Fibroblast of villous mesenchyme (primary cell): ENCODE data around the gene RSPH6A. TPM values are rescaled to one million over a fixed set of nuclear protein-coding genes. Genes with fewer than 3 reads are reported as not detected.
A peak's percentile ranks its signal among the peaks of the same experiment; 100 is the strongest.

Source experiments
- DNase-seq: peaks from one replicate; pipeline ENCODE4 v3.0.0-alpha.2; 2010; ENCODE audit warnings: low read depth
- H3K4me3 ChIP-seq: 2 replicates; pipeline ENCODE4 v1.5.1; 2011; ENCODE audit warnings: low read depth, mild to moderate bottlenecking, low read length
- total RNA-seq: library from RNA; depleted of rRNA; stranded (reverse); fragments of >200 nt; gene quantifications from 2 replicates; pipeline ENCODE4 v1.2.3, GENCODE V29; 2012
- TF ChIP-seq, protein P1 (sequence below): IDR thresholded peaks from 2 replicates; pipeline ENCODE4 v1.5.1; 2012; ENCODE audit warnings: low read depth, mild to moderate bottlenecking, low read length; ENCODE audit not compliant: insufficient read depth

The RSPH6A gene
- under 0.01 and 0.32 TPM in 2 replicates for total RNA-seq

DNA sequence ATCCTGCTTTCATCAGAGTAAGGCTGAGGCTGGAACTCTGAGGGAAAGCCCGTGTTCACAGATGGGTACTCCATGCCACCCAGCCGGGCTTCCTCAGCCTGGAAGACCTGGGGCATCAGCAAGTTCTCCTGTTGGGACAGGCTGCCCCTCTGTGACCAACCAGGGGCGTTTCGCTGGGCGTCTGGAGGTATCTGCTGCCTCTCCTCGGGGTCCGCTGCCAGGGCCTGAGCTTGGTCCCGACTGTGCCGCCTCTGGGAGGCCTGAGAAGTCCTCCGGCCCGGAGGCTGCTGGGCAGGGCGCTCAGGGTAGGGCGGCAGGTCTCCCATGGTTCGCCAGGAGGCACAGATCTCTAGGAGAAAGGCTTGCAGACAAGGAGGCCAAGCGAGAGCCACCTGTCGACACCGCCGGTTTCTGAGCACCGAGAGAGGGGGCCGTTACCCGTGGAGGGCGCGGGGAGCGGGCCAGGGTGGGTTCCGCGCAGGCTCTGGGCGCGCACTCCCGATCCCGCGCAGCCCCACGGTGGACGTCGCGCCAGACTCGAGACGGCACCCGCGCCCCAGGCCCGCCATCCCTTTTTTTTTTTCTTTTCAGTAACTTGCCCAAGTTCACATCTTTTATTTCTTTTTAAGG is at the start of gene RSPH6A:
RSPH6A (minus strand) TSS at position 458 of the 630 bp plus-strand sequence; CDS start at position 326, 132 bp downstream.
- DNase-seq: no peak
- H3K4me3 ChIP-seq: no peak within 1 kb of the TSS

DNA sequence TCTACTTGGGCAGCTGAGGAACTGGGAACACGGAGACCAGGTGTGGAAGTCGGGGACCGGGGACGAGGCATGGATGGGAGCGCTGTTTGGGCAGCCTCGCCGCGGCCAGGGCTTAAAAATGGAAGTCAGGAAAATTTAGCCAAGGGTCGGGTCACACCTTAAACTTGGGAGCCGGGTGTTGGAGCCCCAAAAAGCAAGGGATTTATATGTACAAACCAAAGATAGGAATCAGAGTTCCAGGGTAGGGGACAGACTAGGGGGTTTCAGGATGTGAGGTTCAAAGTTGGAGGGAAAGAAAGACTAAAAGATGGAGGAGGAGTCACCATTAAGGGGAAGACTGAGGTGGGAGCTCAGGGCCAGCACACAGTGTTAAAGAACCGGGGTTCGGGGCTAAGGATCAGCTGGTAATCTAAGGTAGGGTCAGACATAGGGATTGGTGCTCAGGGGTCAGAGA is 49.5 kb upstream of the RSPH6A start:
- no peak for DNase-seq
- TF ChIP-seq, protein P1, sequence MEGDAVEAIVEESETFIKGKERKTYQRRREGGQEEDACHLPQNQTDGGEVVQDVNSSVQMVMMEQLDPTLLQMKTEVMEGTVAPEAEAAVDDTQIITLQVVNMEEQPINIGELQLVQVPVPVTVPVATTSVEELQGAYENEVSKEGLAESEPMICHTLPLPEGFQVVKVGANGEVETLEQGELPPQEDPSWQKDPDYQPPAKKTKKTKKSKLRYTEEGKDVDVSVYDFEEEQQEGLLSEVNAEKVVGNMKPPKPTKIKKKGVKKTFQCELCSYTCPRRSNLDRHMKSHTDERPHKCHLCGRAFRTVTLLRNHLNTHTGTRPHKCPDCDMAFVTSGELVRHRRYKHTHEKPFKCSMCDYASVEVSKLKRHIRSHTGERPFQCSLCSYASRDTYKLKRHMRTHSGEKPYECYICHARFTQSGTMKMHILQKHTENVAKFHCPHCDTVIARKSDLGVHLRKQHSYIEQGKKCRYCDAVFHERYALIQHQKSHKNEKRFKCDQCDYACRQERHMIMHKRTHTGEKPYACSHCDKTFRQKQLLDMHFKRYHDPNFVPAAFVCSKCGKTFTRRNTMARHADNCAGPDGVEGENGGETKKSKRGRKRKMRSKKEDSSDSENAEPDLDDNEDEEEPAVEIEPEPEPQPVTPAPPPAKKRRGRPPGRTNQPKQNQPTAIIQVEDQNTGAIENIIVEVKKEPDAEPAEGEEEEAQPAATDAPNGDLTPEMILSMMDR: no peak
- no peak overlapping the region for H3K4me3 ChIP-seq

More for the DNA sequence above, at the start of gene RSPH6A:
- TF ChIP-seq, protein P1: no peak

DNA sequence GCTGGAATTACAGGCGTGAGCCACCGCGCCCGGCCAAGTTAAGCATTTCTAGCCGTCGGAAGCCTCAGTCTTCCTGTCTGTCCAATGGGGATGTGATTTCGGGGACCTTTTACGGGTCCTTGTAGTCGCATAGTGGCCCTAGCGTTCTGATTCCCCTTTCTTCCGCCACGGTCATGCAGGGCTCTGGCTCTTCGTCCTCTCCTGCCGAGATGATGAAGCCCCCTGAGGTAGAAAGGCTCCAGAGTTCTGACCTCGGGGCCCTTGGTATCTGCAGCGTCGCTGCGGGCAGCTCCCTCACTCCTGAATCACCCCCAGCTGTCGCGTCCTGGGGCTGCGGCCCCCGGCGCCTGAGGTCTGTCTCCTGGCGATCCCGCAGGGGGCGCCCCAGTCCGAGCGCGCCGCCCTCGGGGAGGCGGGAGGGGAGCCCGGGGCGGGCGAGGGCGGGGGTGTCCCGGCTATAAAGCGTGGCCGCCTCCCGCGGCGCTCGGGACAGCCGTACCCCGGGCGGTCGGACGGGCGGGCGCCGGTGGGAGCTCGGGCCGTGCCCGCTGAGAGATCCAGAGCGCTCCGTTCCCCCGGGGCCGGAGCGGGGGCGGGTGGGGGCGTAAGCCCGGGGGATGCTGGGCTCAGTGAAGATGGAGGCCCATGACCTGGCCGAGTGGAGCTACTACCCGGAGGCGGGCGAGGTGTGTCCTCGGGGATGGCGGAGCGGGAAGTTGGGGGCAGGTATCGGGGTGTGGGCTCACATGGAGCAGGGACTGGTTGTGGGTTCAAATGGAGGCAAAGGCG is 48.9 kb upstream of the RSPH6A start, which contains the start of gene FOXA3:
FOXA3 (plus strand) TSS at position 487 of the 789 bp plus-strand sequence; CDS start at position 618, 131 bp downstream.
- TF ChIP-seq, protein P1: peak; percentile 46
- peak; percentile 28 for DNase-seq

DNA sequence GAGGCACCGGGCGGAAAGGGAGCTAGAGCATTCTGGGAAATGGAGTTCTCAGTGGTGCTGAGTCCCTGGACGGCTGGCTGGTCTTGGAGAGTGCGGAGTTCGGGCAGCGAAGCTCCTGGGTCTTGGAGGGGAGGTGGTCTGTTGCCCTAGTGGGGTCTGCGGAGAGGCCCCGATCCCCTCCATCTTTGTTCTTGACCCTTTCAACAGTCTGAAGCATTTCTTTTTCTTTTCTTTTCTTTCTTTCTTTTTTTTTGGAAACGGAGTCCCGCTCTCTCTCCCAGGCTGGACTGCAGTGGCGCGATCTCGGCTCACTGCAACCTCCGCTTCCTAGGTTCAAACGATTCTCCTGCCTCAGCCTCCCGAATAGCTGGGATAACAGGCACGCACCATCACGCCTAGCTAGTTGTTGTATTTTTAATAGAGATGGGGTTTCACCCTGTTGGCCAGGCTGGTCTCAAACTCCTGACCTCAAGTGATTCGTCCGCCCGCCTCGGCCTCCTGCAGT is 48.3 kb upstream of the RSPH6A start:
- DNase-seq: no peak
- H3K4me3 ChIP-seq: peak overlapping the region; percentile 98
- TF ChIP-seq, protein P1: no peak

More for the DNA sequence above, 48.9 kb upstream of the RSPH6A start, which contains the start of gene FOXA3:
- H3K4me3 ChIP-seq: peak within 1 kb of the TSS; percentile 98

DNA sequence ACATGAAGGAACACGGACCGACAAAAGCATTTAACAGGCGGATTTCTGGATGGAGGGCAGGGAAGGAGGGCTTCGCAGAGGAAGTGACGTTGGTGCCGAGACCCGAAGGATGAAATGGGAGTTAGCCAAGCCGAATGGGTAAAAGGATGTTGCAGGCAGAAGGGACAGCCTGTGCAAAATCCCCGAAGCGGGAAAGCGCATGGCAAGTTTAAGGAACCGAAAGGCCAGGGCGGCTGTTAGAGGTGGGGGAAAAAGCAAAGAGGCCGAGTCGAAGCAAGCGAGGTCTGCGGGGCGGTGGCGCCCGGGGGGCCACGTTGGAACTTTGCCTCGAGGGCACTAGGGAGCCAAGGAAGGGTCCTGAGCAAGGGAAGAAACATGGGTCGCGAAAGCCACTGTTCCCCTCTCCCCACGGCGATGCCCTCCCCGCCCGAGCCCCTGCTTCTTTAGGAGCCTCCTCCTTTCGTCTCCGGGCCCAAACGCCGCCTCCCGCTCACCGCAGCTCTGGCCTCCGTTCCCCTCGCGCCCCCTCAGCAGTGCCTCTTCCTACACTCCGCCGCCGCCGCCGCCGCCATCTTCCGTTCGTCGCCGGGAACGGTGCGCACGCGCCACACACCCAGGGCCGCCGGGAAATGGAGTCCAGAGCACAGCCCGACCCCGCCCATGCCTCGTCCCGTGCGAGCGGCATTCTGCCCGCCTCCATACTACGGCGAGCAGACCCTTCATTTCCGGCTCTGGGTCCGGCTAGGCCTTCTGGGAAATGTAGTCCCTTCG is 47.6 kb upstream of the RSPH6A start, which contains the start of gene SYMPK:
SYMPK (minus strand) TSS at position 584 of the 771 bp plus-strand sequence. CDS start 8,652 bp downstream, outside the sequence.
- TF ChIP-seq, protein P1: no peak
- peak; percentile 98 for DNase-seq
- peak within 1 kb of the TSS; percentile 98 for H3K4me3 ChIP-seq

DNA sequence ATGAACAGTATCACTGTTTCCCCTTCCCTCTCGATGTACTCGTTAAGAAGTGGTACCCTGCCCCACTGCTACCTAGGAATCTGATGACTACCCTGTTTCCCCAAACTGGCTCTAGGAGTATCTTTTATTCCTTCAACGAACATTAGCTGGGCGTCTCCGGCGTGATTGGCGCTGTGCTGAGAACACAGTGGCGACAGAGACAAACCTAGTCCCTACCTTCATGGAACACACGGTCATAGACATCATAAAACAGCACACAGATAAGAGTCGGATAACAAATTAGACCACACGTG is 47.1 kb upstream of the RSPH6A start:
- no peak for DNase-seq
- TF ChIP-seq, protein P1: no peak
- peak overlapping the region; percentile 98 for H3K4me3 ChIP-seq
